Bronchial epithelial cell (primary cell): ENCODE results near the gene PCSK1N. TPM values are rescaled to one million over a fixed set of nuclear protein-coding genes. Genes with fewer than 3 reads are reported as not detected.

Experiments used
- DNase-seq: peaks from one replicate; pipeline ENCODE4 v3.0.0-alpha.2; 2010; ENCODE audit warnings: low read depth
- FAIRE-seq: peaks from 2 replicates; lab custom pipeline; 2011; peaks lifted over from hg19 to GRCh38; lab: Jason Lieb, UNC
- H3K27me3 ChIP-seq: 2 replicates; pipeline ENCODE4 v1.5.1; 2011; ENCODE audit warnings: low read length; ENCODE audit not compliant: control insufficient read depth, insufficient read depth
- H3K36me3 ChIP-seq: 2 replicates; pipeline ENCODE4 v1.5.1; 2011; ENCODE audit warnings: low read length; ENCODE audit not compliant: control insufficient read depth, insufficient read depth
- H3K4me3 ChIP-seq: 2 replicates; pipeline ENCODE4 v1.5.1; 2011; ENCODE audit warnings: mild to moderate bottlenecking, low read depth, low read length, control low read depth
- CTCF ChIP-seq: IDR thresholded peaks from 2 replicates; pipeline ENCODE4 v1.5.1; 2011; ENCODE audit warnings: mild to moderate bottlenecking, moderate library complexity, low read length, control low read depth, inconsistent platforms; ENCODE audit not compliant: insufficient read depth, severe bottlenecking
- total RNA-seq: library from RNA; depleted of rRNA; stranded (reverse); fragments of >200 nt; gene quantifications from 2 replicates; pipeline ENCODE4 v1.2.1, GENCODE V29; 2014

Gene PCSK1N
- total RNA-seq, 1 donor from 2014 or later, result 0.26 TPM

DNA sequence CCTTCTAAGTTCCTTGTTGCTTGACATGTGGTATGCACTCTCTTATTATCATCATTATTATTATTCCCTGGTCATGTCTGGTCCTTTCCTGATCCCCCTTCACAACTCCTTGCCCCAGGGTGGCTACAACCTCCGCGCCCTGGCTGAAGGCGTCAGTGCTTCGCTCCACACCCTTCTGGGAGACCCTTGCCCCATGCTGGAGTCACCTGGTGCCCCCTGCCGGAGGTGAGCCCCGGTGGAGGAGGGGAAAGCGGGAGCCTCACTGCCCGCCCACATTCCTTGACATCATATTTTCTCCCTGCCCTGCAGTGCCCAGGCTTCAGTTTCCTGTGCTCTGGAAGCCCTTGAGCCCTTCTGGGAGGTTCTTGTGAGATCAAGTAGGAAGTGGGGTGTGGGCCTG lies 20.1 kb downstream of the PCSK1N start:
- no peak for TF ChIP-seq CTCF
- FAIRE-seq (no peak), DNase-seq (no peak)
- H3K36me3 ChIP-seq, result peaks cover 2% of the 10 kb centered on the region
- H3K4me3 ChIP-seq, result no peak overlapping the region
- H3K27me3 ChIP-seq, result no peaks in the 10 kb centered on the region

DNA sequence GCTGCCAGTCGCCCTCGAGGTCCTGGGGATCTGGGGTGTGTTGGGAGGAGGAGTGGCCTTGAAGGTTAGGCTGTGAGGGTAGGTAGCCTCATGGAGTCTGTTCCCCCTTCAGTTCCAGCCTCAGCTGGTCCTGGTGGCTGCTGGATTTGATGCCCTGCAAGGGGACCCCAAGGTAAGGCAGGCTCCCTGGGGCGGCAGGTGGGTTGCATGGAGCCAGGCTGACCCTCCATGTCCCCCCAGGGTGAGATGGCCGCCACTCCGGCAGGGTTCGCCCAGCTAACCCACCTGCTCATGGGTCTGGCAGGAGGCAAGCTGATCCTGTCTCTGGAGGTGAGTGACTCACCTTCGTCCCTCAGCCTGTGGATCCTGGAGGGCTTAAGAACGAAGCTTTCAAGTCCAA lies 20.7 kb downstream of the PCSK1N start:
- no peak for FAIRE-seq

GRCh38 chrX:48813644-48814043 lies 21.8 kb downstream of the PCSK1N start:
- DNase-seq, result no peak
- Histone ChIP-seq H3K27me3 (no peaks in the 10 kb centered on the region), H3K4me3 (no peak overlapping the region), H3K36me3 (peaks cover 2% of the 10 kb centered on the region)
- no peak for FAIRE-seq
- no peak for TF ChIP-seq CTCF

More for the DNA sequence above, 20.7 kb downstream of the PCSK1N start:
- Histone ChIP-seq H3K27me3 (no peaks in the 10 kb centered on the region), H3K36me3 (peaks cover 2% of the 10 kb centered on the region), H3K4me3 (no peak overlapping the region)
- TF ChIP-seq CTCF, result no peak
- no peak for DNase-seq

DNA sequence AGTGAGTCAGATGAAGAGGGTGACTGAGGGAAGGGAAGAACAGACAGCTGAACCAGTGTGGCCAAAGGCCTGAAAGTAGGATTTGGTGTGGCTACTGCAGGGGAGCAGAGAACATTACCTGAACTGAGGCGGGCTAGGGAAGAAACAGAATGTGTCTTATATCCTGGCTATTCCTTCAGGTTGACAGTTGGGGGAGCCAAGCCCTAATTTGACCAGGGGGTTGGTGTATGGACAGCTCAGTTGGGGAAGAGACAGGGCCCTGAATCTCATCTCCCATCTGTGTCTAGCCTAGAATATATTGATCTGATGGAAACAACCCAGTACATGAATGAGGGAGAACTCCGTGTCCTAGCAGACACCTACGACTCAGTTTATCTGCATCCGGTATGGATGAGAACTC lies 29.3 kb downstream of the PCSK1N start:
- no peak for FAIRE-seq
- H3K27me3 ChIP-seq, result no peaks in the 10 kb centered on the region
- H3K36me3 ChIP-seq, result peaks cover 3% of the 10 kb centered on the region
- no peak for TF ChIP-seq CTCF
- no peak overlapping the region for H3K4me3 ChIP-seq
- no peak for DNase-seq

DNA sequence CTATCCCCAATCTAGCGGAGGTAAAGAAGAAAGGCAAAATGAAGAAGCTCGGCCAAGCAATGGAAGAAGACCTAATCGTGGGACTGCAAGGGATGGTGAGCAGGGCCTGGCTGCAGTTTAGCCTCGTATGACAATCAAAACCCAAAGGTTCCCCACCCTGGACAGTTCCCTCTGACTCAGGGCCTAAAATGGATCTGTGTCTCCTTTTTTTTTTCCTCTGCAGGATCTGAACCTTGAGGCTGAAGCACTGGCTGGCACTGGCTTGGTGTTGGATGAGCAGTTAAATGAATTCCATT lies 32.6 kb downstream of the PCSK1N start:
- FAIRE-seq (no peak), DNase-seq (no peak)
- no peak for TF ChIP-seq CTCF
- H3K36me3 ChIP-seq, result peaks cover 3% of the 10 kb centered on the region
- no peaks in the 10 kb centered on the region for H3K27me3 ChIP-seq
- peak overlapping the region; percentile 67 for H3K4me3 ChIP-seq

DNA sequence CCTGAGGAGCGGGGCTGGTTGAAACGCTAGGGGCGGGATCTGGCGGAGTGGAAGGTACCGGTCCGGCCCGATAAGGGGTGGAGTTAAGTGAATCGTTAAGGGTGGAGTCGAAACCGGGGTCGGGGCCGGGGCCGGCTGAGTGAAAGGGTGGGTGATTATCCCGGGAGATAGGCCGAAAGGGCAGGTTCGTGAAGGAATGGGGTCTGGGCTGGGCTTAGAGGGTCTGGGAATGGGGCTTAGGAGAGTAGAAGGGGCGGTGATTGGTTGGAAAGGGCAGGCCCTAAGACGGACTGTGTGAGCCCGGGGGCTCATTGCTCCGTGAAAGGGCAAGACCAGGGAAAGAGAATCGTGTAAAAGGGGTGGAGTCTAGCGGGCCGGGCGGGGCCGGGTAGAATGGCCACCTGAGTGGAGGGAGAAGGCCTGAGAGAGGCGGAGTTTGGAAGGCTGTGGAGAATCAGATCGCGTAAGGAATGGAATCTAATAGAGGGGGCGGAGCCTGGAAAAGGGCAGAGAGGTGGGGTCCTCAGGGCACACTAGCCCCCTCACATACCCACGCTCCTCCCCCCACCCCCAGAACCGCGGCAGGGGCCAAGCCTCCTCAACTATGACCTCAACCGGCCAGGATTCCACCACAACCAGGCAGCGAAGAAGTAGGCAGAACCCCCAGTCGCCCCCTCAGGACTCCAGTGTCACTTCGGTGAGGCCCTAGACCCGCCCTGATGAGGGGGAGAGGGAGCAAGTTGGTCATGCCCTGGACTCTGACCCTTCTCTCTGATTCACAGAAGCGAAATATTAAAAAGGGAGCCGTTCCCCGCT lies 33.1 kb downstream of the PCSK1N start:
- no peak for FAIRE-seq
- Histone ChIP-seq H3K4me3 (peak overlapping the region; percentile 67), H3K36me3 (peaks cover 3% of the 10 kb centered on the region), H3K27me3 (no peaks in the 10 kb centered on the region)
- DNase-seq, result peak; percentile 71
- no peak for TF ChIP-seq CTCF
